Stimulated activated CD8-positive, alpha-beta memory T cell treated with anti-CD3 and anti-CD28 coated beads, Interleukin-7, amount 100 ng/mL, for 24 hours (primary cell): ENCODE data around the gene GGACT.
"Not testable (repeated sequence)": the region's sequence is repeated elsewhere in the genome, so short reads cannot be mapped to it uniquely, and the experiment has no call there.

ENCODE experiments used
- DNase-seq: peaks from one replicate; pipeline ENCODE4 v3.0.0-alpha.2; 2020; ENCODE audit warnings: low read depth

Gene GGACT

DNA sequence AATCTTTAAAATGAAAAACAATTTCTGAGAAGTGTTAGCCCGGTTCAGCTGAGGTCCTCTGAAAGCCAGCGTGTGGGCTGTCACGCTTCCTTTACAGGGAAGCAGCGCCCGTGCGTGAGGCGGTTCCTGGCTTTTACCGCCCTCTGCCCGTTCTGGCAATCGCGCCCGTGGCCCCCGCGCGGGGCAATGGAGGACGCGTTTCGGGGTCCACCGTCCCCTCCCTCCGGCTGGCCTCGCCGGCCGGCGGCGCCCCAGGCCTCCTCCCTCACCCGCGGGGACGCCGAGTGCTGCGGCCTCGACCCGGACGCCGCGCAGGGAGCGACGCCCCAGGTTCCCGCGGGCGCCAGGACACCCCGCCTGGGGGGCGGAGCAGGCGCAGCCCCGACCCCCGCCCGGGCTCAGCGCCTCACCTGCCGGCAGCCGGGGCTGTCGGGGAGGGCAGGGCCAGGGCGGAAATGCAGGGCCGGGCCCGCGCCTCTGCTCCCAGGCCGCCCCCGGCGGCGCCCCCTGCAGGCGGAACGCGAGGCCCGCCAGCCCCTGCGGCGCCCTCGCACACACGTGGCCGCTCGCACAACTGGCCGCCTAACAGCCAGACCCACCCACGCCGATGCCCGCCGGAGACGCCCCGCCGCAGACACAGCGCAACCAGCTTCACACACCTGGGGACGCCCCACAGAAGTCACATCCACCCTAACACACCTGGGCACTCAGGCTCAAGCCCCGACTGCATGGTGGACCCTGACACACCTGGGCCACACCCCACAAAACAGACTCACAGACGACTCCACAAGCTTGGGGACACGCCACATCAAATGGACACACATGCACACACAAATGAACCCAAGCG lies at the start of gene GGACT:
Gene GGACT, minus strand, starts transcription at position 459 of the 847 bp plus-strand sequence. CDS start 56,198 bp downstream, outside the sequence.
- DNase-seq: peak; percentile 66

DNA sequence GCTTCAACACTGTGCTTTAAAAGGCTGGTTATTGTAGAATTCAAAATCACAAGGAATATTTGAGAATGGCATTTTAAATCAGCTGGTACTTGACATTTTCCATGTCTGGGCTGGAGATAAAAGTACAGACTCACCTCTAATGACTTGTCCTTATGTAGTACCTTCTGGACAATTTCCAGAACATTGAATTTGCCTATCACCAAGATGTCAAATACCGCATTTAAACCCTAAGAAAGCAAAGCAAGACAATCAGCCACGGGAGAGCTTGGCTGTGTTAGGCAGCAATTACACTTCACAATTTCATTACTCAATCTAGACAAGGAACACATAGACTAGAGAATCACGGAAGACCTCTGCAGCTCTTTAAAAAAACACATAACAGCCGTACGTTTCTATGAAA lies 49.2 kb upstream of the GGACT start:
- no peak for DNase-seq

DNA sequence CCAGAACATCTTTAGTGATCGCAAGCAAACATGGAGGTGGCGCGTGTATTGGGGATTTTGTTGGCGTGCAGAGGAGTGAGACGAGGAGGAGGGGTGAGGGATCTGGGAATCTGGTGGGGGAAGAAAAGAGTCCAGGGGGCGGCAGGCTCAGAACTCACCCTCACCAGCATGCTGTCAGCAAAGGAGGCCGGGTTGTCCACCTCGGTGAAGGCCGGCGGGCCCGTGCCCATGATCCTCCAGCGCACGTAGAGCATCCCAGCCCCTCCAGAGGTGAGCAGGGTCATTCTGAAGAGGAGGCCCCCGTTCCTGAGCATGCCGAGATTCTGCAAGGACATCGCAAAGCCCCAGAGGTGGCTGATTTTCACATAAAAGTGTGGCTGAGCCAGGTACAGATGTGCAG lies 48.8 kb upstream of the GGACT start:
- no peak for DNase-seq

DNA sequence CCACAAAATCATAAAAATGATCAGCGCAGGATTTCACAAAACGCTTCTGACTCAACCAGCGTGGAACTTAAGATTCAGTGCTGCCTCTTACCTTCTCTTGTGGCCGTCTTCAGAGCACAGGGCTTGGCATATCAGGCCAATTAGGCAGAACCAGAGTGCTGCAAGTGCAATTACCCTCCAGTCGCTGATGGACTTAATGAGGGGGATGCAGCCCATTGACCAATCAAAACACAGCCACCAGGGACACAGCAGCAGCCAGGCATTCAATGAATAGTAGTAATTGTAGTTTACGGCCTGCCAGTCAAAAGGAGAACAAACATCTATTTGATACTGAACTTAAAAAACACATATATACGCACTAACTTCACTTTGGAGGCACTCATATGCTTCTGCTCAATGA lies 47.9 kb upstream of the GGACT start:
- DNase-seq: no peak

DNA sequence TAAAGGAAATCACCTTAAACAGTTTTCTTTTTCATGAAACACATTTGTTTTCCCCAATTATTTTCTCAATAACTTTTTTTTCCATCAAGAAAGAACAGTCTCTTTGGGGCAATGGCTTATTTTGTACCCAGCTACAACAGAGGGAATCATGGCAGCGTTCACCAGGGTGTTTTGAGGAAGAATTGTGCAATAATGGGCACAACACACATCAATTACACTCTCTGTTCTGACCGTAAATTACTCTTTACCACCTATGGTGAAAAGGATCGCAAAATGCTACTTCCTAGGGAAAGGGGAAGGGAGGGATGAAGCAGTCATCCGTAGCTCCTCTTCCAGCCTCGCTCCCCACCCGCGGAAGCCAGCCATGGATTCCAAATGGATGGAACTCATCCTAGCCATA lies 47.4 kb upstream of the GGACT start:
- no peak for DNase-seq

DNA sequence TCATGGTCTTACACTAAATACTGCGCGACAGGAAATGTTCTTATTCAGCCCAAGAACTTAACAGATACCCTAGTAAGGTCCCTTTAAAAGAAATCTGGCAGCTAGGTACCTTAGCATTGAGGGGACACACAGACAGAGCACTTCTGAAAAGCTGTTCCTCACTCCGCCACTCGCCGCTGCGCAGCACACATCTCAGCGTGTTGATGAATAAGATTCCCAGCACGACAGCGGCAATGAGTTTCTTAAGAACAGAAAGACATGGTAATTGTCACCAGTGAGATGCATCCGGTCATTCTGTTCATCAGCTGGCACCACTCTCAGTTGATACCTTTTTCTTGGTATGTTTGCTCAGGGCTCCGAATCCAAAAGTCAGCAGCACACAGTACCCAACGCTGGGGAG lies 46.1 kb upstream of the GGACT start:
- no peak for DNase-seq

DNA sequence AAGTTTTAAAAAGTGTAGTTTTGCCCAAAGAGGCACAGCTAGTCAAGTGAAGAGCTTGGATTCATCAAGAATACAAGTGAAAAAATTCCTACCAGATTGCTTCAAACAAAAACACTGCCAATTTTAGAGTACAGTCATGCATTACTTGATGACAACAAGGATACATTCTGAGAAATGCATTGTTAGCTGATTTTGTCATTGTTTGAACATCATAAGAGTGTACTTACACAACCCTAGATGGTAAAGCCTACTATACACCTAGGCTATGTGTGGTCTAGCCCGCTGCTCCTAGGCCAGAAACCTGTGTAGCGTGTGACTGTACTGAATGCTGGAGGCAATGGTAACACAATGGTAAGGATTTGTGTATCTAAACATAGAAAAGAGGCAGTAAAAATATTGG lies 44.9 kb upstream of the GGACT start:
- DNase-seq: no peak

DNA sequence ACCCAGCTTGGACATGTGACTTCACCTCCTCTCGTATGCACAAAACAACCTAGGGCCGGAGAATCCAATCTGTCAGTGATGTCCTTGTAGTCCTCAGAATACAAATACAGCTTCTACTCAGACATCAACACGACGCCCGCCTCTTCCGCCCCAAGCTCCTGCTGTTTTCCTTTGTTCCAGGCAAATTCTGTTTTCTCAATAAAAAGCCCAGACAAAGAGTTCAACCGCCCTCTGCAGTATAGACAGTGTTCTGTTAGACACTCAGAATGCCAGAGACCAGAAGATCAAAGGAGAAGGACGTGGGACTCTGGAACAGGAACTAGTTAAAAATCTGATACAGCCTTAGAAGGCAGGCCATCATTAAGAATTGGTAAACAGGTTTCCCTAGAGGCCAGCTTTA lies 42.0 kb upstream of the GGACT start:
- no peak for DNase-seq

DNA sequence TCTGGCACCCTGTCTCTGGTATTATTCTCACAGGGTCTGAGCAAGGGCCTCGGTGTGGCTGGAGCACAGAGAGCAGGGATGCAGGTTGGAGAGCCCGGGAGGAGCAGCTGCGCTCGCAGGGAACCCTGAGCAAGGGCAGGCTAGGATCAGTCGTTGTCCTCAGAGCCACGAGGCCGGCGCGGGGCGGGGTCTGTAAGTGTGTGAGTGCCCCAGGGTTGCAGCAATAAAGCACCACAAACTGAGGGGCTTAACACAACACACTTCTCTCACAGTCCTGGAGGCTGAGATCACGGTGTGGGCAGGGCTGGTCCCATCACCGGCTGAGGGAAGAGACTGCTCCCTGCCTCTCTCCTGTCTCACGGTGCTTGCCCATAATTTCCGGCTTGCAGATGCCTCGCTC lies 38.5 kb upstream of the GGACT start:
- DNase-seq: no peak

DNA sequence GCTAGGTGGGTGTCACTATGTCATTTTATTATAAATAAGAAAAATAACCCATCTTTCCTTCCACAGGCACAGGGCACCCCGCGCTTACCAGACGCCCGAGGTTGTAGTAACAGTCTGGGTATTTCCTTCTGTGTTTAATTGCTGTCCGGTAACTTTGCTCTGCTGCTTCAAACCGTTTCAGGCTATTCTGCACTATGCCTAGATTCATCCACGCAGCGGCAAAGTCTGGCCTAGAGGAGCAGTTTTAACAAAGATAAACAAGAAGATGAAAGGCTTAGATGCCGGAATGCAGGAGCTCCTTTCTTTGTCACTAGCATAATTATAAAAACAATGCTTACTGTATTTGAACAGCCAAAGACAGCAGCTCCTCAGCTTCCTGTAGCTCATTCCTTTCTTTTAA lies 36.9 kb upstream of the GGACT start:
- no peak for DNase-seq

DNA sequence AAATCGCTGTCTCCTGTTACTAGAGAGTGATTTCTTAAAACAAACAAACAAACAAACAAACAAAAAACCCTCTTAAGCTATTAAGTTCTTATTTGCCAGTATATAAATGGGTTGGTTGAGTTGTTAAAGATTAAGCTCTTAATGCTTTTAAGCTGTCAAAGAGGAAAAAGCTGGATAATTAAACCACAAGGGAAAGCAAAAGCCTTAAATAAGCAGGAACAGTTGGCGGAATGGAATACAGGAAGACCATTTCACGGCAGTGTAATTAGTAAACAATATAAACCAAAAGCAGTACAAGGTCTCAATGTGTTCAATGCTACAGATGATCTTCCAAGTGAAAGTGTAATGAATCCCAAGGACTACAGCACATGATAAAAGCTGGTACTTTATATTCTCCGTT lies 32.2 kb upstream of the GGACT start:
- DNase-seq: no peak

DNA sequence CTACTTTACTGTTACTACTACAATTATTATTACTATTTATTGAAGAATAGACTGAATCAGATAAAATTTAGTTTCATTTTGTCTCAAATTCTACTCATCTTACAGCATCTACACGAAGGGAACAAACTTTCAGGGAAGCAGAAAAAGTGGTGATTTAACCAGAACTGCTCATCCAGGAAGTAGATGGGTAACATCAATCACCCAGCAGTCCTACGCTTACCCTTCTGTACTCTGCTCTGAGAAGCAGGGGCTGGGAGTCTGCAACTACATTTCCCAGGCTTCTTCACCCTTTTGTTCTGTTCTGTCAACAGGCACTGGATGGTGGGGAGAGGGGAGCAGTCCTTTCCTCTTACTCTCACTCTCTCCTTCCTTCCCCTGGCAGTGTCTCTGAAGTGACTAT lies 31.4 kb upstream of the GGACT start:
- DNase-seq: no peak

DNA sequence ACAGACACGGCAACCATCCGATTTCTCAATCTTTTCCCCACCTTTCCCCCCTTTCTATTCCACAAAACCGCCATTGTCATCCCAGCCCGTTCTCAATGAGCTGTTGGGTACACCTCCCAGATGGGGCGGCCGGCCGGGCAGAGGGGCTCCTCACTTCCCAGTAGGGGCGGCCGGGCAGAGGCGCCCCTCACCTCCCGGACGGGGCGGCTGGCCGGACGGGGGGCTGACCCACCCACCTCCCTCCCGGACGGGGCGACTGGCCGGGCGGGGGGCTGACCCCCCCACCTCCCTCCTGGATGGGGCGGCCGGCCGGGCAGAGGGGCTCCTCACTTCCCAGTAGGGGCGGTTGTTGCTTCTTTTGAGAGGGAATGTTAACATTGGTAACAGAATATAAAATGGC lies 30.3 kb upstream of the GGACT start:
- not testable (repeated sequence) for DNase-seq

DNA sequence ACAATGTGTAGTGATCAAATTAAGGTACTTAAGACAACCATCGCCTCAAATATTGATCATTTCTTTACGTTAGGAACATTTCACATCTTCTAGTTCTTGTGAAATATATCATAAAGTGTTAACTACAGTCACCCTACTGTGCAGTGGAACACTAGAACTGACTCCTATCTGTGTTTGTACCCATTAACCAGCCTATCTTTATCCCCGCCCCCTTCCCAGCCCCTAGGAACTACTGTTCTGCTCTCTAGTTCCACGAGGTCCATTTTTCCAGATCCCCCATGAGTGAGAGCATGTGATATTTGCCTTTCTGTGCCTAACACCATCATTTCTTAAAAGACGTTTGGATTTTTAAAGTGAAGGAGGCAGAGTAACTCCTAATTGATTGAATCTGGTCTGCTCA lies 24.4 kb upstream of the GGACT start:
- DNase-seq: no peak

DNA sequence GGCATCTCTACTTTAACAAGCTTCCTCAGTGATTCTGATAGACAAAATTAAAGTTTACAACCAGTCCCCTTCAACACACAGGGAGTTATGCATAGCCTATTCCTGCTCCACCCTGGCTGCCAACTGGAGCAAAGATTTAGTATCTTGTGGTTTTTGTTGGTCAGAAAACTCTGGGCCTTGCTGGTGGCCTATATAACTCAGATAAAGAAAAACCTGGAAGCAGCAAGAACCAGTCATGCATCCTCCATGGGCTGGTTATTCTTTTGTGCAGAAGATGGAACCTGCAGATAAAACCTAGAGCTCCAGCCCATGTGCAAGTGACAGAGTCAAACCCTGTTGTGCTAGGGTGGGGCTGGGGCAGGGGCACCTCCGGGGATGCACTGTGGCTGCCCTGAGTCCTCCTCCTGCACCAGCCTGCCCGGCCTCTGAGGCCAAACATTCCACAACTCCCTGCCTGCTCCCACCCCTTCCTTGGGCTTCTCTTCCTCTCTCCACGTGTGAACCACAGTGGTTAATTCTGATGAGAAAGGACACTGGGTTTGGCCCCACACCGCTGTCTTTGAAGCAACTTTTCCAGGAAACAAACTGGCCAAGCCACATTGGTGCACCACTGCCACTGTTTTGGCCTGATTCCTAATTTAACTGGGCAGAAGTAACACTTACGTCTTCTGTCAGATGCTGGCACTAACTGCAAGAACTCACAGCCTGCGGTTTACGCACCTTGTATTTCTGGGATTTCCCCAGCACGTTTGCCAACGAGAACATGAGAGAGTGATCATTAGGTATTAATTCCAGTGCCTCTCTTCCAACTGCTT lies 23.3 kb upstream of the GGACT start:
- no peak for DNase-seq

DNA sequence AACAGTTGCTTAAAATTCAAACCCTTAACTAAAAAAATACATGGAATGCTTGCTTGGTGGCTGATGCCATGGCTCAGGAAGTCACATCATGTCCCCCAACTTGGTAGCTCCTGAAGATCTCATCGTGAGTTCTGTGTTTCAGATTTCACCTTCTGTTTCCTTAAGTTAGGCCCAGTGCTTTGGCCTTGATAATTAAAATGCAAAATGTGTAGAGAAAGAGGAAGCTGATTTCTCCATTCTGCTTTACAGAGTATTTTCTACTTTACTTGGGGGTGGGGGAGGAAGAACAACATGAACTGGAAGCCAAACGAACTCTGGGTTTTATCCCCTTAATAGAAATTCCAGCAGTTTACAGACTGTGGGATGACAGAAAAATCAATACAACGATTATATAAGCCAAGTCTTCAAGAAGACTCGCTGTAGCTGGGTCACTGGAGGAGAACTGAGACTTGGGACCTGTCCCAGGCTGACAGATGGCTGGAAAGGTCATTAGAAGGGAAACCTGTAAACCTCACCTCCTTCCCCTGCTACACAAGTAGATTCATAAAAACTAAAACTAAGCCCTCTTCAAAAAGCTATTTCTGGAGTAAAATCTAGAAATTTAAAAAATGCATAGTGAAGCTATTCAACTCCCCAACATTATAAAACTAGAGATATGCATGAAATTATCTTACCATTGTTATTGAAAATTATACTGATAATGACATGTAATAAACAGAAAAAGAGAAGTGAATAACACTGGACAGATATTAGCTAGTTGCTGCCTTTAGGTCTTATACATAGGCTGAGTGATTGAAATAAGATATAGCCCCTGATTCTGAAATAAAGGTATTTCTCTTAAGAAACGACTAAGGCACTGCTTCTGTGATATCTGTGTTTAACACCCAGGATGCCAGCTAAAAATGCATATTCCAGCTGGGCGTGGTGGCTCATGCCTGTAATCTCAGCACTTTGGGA lies 22.1 kb upstream of the GGACT start:
- no peak for DNase-seq

DNA sequence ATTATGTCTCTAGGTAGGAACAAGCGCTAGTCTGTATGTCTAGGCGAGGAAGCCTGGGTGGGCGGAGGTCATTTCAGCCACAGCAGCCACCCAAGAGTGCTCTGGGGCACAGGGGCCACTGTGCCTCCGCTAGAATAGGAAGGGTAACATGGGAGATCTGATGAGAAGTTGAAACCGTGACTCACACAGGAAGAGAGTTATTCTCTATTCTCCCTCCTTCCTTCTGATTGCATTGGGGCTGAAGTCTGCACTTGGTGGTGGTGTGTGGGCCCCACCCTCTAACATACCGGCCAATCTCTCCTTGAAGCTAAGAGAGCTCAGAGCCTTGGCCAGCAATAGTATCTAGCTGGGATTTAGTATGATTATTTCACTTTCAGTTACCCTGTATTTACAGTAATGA lies 20.3 kb upstream of the GGACT start:
- no peak for DNase-seq

DNA sequence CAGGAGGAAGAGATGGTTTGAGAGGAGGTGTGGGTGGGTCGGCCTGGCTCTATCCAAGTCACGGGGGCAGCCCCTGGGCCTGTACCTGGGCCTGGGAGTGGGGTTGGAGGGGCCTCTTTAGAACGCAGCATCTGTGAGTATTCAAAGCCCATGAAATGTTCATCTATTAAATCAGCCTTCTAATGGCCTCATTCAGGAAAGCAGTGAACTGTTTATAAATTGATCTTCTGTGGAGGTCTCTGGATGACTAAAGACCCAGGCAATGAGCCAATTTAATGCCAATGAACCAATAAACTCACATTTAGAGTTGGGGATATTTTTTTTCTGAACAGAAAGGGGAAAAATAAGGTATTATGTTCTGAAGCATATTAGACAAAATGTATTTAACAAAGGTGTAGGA lies 19.9 kb upstream of the GGACT start:
- DNase-seq: no peak

DNA sequence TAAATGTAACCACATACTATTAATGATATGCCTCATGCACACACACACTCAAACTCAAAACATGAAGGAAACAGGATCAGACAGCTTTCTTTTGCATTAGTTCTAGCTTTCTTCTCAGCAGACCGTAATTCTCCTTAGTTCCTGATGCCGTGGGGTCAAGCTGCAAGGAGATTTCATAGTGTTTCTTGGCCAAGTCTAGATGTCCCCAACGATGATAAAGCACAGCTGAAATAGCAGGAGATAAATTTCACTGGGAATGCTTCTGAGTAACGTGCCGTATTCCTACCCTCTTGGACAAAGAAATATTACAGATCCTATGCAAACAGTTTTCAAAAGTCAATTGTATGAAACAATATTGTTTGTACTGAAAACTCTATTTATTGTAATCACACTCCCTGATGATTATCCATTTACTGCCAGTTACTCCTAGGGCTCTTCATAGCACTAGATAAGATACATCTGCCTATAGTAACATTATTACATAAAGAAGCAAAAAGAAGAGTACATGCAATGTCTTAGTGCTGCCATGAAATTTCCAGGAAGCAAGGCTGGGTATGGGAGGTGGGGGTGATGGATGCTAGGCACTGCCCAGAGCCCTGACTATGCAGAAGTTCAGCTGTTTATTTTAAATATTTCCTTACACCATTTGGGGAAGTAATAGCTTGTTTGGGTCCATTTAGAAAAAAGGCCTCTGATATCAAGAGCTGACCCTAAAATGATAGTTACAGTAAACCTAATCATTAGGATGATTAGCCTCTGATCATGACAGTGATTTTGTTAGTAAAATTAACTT lies 16.5 kb upstream of the GGACT start:
- no peak for DNase-seq

DNA sequence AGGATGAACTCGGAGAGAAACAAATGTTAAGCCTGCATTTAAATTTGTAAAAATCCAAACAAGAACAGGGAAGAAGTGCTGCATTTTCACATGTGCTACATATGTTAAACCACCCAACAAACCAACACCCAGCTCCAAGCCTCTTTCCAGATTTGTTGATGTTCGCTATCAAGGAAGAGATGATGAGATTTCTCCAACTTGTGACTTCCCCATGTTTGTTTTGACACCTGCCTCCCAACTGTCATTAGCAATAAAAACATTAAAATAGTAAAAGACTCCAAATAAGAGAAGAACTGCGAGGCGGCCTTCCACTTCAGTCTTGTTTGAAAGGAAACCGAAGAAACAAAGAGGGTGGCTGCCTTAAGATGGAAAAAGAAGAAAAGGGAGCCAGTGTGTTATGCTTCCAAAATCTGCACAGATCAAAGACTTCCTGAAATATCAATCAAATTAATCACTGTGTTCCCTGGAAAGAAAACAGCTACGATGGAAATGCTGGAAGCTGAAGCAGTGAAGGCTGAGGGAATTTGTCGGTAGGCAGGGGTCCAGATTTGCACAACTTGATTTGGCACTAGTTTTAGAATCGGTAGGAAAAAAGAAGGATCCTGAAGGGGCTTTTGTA lies 14.0 kb upstream of the GGACT start:
- DNase-seq: no peak

DNA sequence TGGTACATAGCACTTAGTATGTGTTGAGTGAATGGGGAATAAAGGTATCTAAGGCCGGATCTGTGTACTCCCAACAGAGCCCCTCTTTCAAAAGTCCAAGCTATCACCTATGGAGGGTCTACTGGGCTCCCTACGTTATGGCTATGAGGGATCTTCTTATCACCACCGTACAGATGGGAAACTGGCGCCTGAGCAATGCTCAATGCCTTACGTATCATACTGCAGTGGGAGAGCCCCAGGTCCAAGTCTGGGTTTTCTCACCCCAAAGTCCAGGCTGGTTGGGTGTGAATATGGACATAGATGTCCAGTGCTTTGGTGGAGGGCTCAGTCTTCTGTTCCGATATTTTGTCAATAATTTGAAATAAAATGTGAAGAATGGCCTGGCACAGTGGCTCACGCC lies 13.1 kb upstream of the GGACT start:
- DNase-seq: no peak
